ENCODE results near the gene RBM7. TPM values are rescaled to one million over a fixed set of nuclear protein-coding genes. Genes with fewer than 3 reads are reported as not detected.

Gene RBM7
- total RNA-seq, 2 donors from 2014 or later: 12.1 to 13.2 TPM

GRCh38 chr11:114412946-114413345 is 12.5 kb downstream of the RBM7 start:
- H3K27me3 ChIP-seq: no peaks in the 10 kb centered on the region
- no peaks in the 10 kb centered on the region for H3K9me3 ChIP-seq
- H3K36me3 ChIP-seq: peaks cover 17% of the 10 kb centered on the region
- no peak for DNase-seq (ENCODE audit: low spot score)
- no peaks in the 10 kb centered on the region for H3K4me1 ChIP-seq
- TF ChIP-seq CTCF (IDR thresholded peaks at IDR 0.05): no peak
- no peak overlapping the region for H3K4me3 ChIP-seq
- H3K27ac ChIP-seq: no peak overlapping the region

GRCh38 chr11:114413958-114414357 is 13.5 kb downstream of the RBM7 start:
- no peaks in the 10 kb centered on the region for H3K9me3 ChIP-seq
- H3K36me3 ChIP-seq: peaks cover 9% of the 10 kb centered on the region
- DNase-seq (ENCODE audit: low spot score): no peak
- no peak for TF ChIP-seq CTCF (IDR thresholded peaks at IDR 0.05)
- H3K4me3 ChIP-seq: no peak overlapping the region
- H3K4me1 ChIP-seq: no peaks in the 10 kb centered on the region
- no peak overlapping the region for H3K27ac ChIP-seq
- no peaks in the 10 kb centered on the region for H3K27me3 ChIP-seq

GRCh38 chr11:114416441-114416961 is 16.0 kb downstream of the RBM7 start:
- Histone ChIP-seq H3K4me3 (no peak overlapping the region), H3K9me3 (no peaks in the 10 kb centered on the region), H3K27ac (no peak overlapping the region), H3K4me1 (no peaks in the 10 kb centered on the region), H3K36me3 (no peaks in the 10 kb centered on the region), H3K27me3 (no peaks in the 10 kb centered on the region)
- no peak for TF ChIP-seq CTCF (IDR thresholded peaks at IDR 0.05)
- no peak for DNase-seq (ENCODE audit: low spot score)

- no peak overlapping the region for H3K4me3 ChIP-seq
- H3K27ac ChIP-seq: no peak overlapping the region
- no peaks in the 10 kb centered on the region for H3K9me3 ChIP-seq
- no peaks in the 10 kb centered on the region for H3K27me3 ChIP-seq
- TF ChIP-seq CTCF (IDR thresholded peaks at IDR 0.05): no peak
- no peak for DNase-seq (ENCODE audit: low spot score)
- no peaks in the 10 kb centered on the region for H3K4me1 ChIP-seq
- H3K36me3 ChIP-seq: no peaks in the 10 kb centered on the region
These were observed 25.8 kb downstream of the RBM7 start for GRCh38 chr11:114426280-114426679.

GRCh38 chr11:114430290-114430689 is 29.8 kb downstream of the RBM7 start:
- H3K27me3 ChIP-seq: no peaks in the 10 kb centered on the region
- no peaks in the 10 kb centered on the region for H3K9me3 ChIP-seq
- H3K27ac ChIP-seq: no peak overlapping the region
- no peaks in the 10 kb centered on the region for H3K4me1 ChIP-seq
- H3K36me3 ChIP-seq: no peaks in the 10 kb centered on the region
- no peak for TF ChIP-seq CTCF (IDR thresholded peaks at IDR 0.05)
- H3K4me3 ChIP-seq: no peak overlapping the region
- no peak for DNase-seq (ENCODE audit: low spot score)

GRCh38 chr11:114432893-114433292 is 32.4 kb downstream of the RBM7 start:
- Histone ChIP-seq H3K9me3 (no peaks in the 10 kb centered on the region), H3K36me3 (no peaks in the 10 kb centered on the region), H3K4me3 (no peak overlapping the region), H3K4me1 (no peaks in the 10 kb centered on the region), H3K27me3 (no peaks in the 10 kb centered on the region), H3K27ac (no peak overlapping the region)
- TF ChIP-seq CTCF (IDR thresholded peaks at IDR 0.05): no peak
- no peak for DNase-seq (ENCODE audit: low spot score)

Data from right atrium auricular region (tissue), 2 donors.